ENCODE data around the gene TRIP4. TPM values are rescaled to one million over a fixed set of nuclear protein-coding genes. Genes with fewer than 3 reads are reported as not detected.

Gene TRIP4
- polyA plus RNA-seq, 2 of the 4 experiments (the other 2 are of a cell fraction): 24.8 to 34.9 TPM

DNA sequence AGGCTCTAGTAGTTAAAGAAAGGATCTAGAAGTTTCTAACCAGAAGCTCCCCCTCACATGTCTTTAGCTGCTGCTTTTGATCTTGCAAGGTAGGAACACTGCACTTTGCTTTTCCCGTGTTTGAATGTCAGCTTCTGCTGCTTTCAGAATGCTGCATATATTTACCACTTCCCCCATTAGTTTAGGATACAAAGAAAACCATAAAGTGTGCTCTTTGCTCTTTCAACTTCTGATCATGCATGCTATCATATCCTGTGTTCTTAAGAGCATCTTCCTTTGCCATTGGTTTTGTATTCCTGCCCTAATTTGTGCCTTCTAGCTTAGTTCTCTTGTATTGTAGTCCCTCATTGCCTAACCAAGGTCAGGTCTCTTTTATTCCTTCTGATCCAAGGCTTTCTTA lies 116.0 kb downstream of the TRIP4 start:
- Histone ChIP-seq H3K4me2 (no peak overlapping the region), H3K4me1 (peaks cover 11% of the 10 kb centered on the region), H3K4me3 (no peak overlapping the region), H3K27ac (no peak overlapping the region), H3K9me3 (no peaks in the 10 kb centered on the region)
- ChIA-PET POLR2A (no interaction called here), CTCF (interaction anchor here (0.6 to 1.5 kb wide), 7 partner anchors 9 to 332 kb away, joined by 3 to 4 read pairs (median 3); no protein-coding TSS in a partner anchor)
- TF ChIP-seq, protein P1, sequence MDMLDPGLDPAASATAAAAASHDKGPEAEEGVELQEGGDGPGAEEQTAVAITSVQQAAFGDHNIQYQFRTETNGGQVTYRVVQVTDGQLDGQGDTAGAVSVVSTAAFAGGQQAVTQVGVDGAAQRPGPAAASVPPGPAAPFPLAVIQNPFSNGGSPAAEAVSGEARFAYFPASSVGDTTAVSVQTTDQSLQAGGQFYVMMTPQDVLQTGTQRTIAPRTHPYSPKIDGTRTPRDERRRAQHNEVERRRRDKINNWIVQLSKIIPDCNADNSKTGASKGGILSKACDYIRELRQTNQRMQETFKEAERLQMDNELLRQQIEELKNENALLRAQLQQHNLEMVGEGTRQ (IDR thresholded peaks at IDR 0.05): no peak
- no peak for TF ChIP-seq NFE2L2 (conservative IDR thresholded peaks at IDR 0.05; ENCODE audit: low read length)
- TF ChIP-seq, protein P2, sequence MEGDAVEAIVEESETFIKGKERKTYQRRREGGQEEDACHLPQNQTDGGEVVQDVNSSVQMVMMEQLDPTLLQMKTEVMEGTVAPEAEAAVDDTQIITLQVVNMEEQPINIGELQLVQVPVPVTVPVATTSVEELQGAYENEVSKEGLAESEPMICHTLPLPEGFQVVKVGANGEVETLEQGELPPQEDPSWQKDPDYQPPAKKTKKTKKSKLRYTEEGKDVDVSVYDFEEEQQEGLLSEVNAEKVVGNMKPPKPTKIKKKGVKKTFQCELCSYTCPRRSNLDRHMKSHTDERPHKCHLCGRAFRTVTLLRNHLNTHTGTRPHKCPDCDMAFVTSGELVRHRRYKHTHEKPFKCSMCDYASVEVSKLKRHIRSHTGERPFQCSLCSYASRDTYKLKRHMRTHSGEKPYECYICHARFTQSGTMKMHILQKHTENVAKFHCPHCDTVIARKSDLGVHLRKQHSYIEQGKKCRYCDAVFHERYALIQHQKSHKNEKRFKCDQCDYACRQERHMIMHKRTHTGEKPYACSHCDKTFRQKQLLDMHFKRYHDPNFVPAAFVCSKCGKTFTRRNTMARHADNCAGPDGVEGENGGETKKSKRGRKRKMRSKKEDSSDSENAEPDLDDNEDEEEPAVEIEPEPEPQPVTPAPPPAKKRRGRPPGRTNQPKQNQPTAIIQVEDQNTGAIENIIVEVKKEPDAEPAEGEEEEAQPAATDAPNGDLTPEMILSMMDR (IDR thresholded peaks at IDR 0.05): no peak
- no peak for TF ChIP-seq MAFK (IDR thresholded peaks at IDR 0.05; ENCODE audit: partially characterized antibody)
- TF ChIP-seq, protein P3, sequence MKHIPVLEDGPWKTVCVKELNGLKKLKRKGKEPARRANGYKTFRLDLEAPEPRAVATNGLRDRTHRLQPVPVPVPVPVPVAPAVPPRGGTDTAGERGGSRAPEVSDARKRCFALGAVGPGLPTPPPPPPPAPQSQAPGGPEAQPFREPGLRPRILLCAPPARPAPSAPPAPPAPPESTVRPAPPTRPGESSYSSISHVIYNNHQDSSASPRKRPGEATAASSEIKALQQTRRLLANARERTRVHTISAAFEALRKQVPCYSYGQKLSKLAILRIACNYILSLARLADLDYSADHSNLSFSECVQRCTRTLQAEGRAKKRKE (CRISPR knock-in tag; IDR thresholded peaks at IDR 0.05; ENCODE audit: low read depth): no peak
- TF ChIP-seq SMC3 (IDR thresholded peaks at IDR 0.05): no peak
- no peak for TF ChIP-seq ZC3H11A (IDR thresholded peaks at IDR 0.05)
- no peak for TF ChIP-seq EHMT2 (IDR thresholded peaks at IDR 0.05; ENCODE audit: low read depth)
- TF ChIP-seq ESRRA (IDR thresholded peaks at IDR 0.05; ENCODE audit: borderline replicate concordance, low read length): no peak
- no peak for TF ChIP-seq RARB (CRISPR knock-in tag; IDR thresholded peaks at IDR 0.05)
- TF ChIP-seq, protein P4, sequence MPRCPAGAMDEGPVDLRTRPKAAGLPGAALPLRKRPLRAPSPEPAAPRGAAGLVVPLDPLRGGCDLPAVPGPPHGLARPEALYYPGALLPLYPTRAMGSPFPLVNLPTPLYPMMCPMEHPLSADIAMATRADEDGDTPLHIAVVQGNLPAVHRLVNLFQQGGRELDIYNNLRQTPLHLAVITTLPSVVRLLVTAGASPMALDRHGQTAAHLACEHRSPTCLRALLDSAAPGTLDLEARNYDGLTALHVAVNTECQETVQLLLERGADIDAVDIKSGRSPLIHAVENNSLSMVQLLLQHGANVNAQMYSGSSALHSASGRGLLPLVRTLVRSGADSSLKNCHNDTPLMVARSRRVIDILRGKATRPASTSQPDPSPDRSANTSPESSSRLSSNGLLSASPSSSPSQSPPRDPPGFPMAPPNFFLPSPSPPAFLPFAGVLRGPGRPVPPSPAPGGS (IDR thresholded peaks at IDR 0.05): no peak
- no peak for TF ChIP-seq HDAC2 (IDR thresholded peaks at IDR 0.05)
- TF ChIP-seq, protein P5, sequence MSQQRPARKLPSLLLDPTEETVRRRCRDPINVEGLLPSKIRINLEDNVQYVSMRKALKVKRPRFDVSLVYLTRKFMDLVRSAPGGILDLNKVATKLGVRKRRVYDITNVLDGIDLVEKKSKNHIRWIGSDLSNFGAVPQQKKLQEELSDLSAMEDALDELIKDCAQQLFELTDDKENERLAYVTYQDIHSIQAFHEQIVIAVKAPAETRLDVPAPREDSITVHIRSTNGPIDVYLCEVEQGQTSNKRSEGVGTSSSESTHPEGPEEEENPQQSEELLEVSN (IDR thresholded peaks at IDR 0.05; ENCODE audit: borderline replicate concordance, low read depth): no peak
- TF ChIP-seq HOXB13 (CRISPR knock-in tag; IDR thresholded peaks at IDR 0.05; ENCODE audit: low read depth): no peak
- no peak for TF ChIP-seq JUN (IDR thresholded peaks at IDR 0.05)
- TF ChIP-seq POLR2AphosphoS2 (conservative IDR thresholded peaks at IDR 0.05; ENCODE audit: low read length): no peak
- 76% methylated on average over 1 of the region's 1 CpG for WGBS (ENCODE audit: missing lambda C conversion rate)
- FAIRE-seq: no peak
- no peak for DNase-seq (ENCODE audit: low read depth in 1 of 2, low spot score in 1 of 2)
- no peak for ATAC-seq

Small RNA genes lying within 50 kb of the gene (small RNA-seq; reads per million reads assigned to genes)
- gene RF00019: 0 reads per million in 6 experiments
- gene RF00554: 0 reads per million in 6 experiments

Other genes starting within 250 kb of the TRIP4 start
- 0.22 and 0.41 TPM in 2 replicates for gene SNX22, start 236.1 kb upstream of the TRIP4 start, polyA plus RNA-seq (2011; rRNA removed)
- 0.73 to 1.1 TPM (median 0.91 TPM) in 3 replicates for gene SNX22, start 236.1 kb upstream of the TRIP4 start, polyA plus RNA-seq (2017; fragmentation: RNase III; extraction: RNeasy Plus Mini Kit Qiagen cat#74134 plus additional on column Dnase treatment)
- 594 and 676 TPM in 2 replicates for gene PPIB, start 224.8 kb upstream of the TRIP4 start, polyA plus RNA-seq (2011; rRNA removed)
- gene PPIB, start 224.8 kb upstream of the TRIP4 start, polyA plus RNA-seq (2017; fragmentation: RNase III; extraction: RNeasy Plus Mini Kit Qiagen cat#74134 plus additional on column Dnase treatment): 745 to 807 TPM (median 792 TPM) in 3 replicates
- gene CSNK1G1, start 31.7 kb upstream of the TRIP4 start, polyA plus RNA-seq (2011; rRNA removed): 31.8 and 36.3 TPM in 2 replicates
- 10.4 to 12.5 TPM (median 11.0 TPM) in 3 replicates for gene CSNK1G1, start 31.7 kb upstream of the TRIP4 start, polyA plus RNA-seq (2017; fragmentation: RNase III; extraction: RNeasy Plus Mini Kit Qiagen cat#74134 plus additional on column Dnase treatment)
- 452 and 457 TPM in 2 replicates for gene PCLAF, start 6.4 kb upstream of the TRIP4 start, polyA plus RNA-seq (2011; rRNA removed)
- gene PCLAF, start 6.4 kb upstream of the TRIP4 start, polyA plus RNA-seq (2017; fragmentation: RNase III; extraction: RNeasy Plus Mini Kit Qiagen cat#74134 plus additional on column Dnase treatment): 204 to 221 TPM (median 218 TPM) in 3 replicates
- 39.9 and 54.4 TPM in 2 replicates for gene ZNF609, start 72.7 kb downstream of the TRIP4 start, polyA plus RNA-seq (2011; rRNA removed)
- gene ZNF609, start 72.7 kb downstream of the TRIP4 start, polyA plus RNA-seq (2017; fragmentation: RNase III; extraction: RNeasy Plus Mini Kit Qiagen cat#74134 plus additional on column Dnase treatment): 18.3 to 19.6 TPM (median 18.5 TPM) in 3 replicates